HepG2 (cell line): ENCODE data around the gene OR8D1. TPM values are rescaled to one million over a fixed set of nuclear protein-coding genes. Genes with fewer than 3 reads are reported as not detected.

ENCODE experiments used
- KDM1A ChIP-seq: IDR thresholded peaks from 2 replicates; pipeline ENCODE4 v1.6.1; 2016; ENCODE audit warnings: missing compliant biosample characterization
- MAF1 ChIP-seq: sonication (generic); formaldehyde crosslinking; IDR thresholded peaks from 2 replicates; pipeline ENCODE4 v1.5.0; 2020; ENCODE audit warnings: missing genetic modification reagents, borderline replicate concordance
- RFXAP ChIP-seq: sonication (generic); formaldehyde crosslinking; IDR thresholded peaks from 2 replicates; pipeline ENCODE4 v1.4.0; 2020; ENCODE audit warnings: missing genetic modification reagents, borderline replicate concordance
- SALL2 ChIP-seq: sonication (generic); formaldehyde crosslinking; IDR thresholded peaks from 2 replicates; pipeline ENCODE4 v1.8.1; 2023; ENCODE audit warnings: mild to moderate bottlenecking, missing genetic modification reagents, inconsistent platforms
- ZNF607 ChIP-seq: sonication (generic); formaldehyde crosslinking; IDR thresholded peaks from 2 replicates; pipeline ENCODE4 v1.5.1; 2020; ENCODE audit warnings: missing genetic modification reagents, mild to moderate bottlenecking, borderline replicate concordance
- ZNF709 ChIP-seq: sonication (generic); formaldehyde crosslinking; IDR thresholded peaks from 2 replicates; pipeline ENCODE4 v1.5.0; 2020; ENCODE audit warnings: mild to moderate bottlenecking, missing genetic modification reagents
- ZNF841 ChIP-seq: sonication (generic); formaldehyde crosslinking; IDR thresholded peaks from 2 replicates; pipeline ENCODE4 v1.8.1; 2023; ENCODE audit warnings: missing genetic modification reagents, borderline replicate concordance
- polyA plus RNA-seq, 8 experiments: library from polyadenylated mRNA; depleted of rRNA in 3 of 8; stranded (reverse) in 7 of 8; unstranded in 1 of 8; fragments of >200 nt; fragmentation: Illumina TruSeq in 4 of 8; extraction: Trizol in 4 of 8; gene quantifications; 2 replicates each; pipeline versions ENCODE4 v1.2.1 to v1.2.3, GENCODE V29; 2011 to 2016; ENCODE audit warnings: low read depth in 4 of 8, missing spikeins in 1 of 8, mixed read lengths in 1 of 8; ENCODE audit not compliant: insufficient read depth in 1 of 8
- total RNA-seq, 5 experiments: library from RNA; depleted of rRNA; stranded (reverse); fragments of >200 nt; fragmentation: Illumina TruSeq; extraction: Trizol; gene quantifications; 2 replicates each; pipeline ENCODE4 v1.2.3, GENCODE V29; 2016; ENCODE audit warnings: low read depth in 1 of 5
- TF ChIP-seq, protein P1 (sequence below), 2 experiments: sonication (generic) in 1 of 2; formaldehyde crosslinking in 1 of 2; IDR thresholded peaks; 2 replicates each; pipeline versions ENCODE4 v1.6.1 to v1.9.0; 2014 to 2022; ENCODE audit warnings: antibody characterized with exemption in 1 of 2, borderline replicate concordance in 1 of 2, inconsistent platforms in 1 of 2, low read depth in 1 of 2, missing genetic modification reagents in 1 of 2
- TF ChIP-seq, protein P2 (sequence below), 2 experiments: sonication (generic) in 1 of 2; formaldehyde crosslinking in 1 of 2; IDR thresholded peaks; 2 replicates each; pipeline versions ENCODE4 v1.4.0 to v1.6.1; 2018 to 2020; ENCODE audit warnings: missing genetic modification reagents in 2 of 2, borderline replicate concordance in 1 of 2, low read depth in 1 of 2, mild to moderate bottlenecking in 1 of 2, missing biosample characterization in 1 of 2
- TF ChIP-seq, protein P3 (sequence below): sonication (generic); formaldehyde crosslinking; IDR thresholded peaks from 2 replicates; pipeline ENCODE4 v1.8.0; 2022; ENCODE audit warnings: missing genetic modification reagents, mild to moderate bottlenecking, borderline replicate concordance
- TF ChIP-seq, protein P4 (sequence below): IDR thresholded peaks from 2 replicates; pipeline ENCODE4 v1.6.1; 2016; ENCODE audit warnings: low read depth, control low read depth
- TF ChIP-seq, protein P5 (sequence below): sonication (generic); formaldehyde crosslinking; IDR thresholded peaks from 2 replicates; pipeline ENCODE4 v1.4.0; 2020; ENCODE audit warnings: missing genetic modification reagents, mild to moderate bottlenecking, borderline replicate concordance

OR8D1 gene
- total and polyA plus RNA-seq, 2 of the 13 experiments (the other 11 are each of a cell fraction or from before 2014, with no cell fraction given), result not detected

DNA sequence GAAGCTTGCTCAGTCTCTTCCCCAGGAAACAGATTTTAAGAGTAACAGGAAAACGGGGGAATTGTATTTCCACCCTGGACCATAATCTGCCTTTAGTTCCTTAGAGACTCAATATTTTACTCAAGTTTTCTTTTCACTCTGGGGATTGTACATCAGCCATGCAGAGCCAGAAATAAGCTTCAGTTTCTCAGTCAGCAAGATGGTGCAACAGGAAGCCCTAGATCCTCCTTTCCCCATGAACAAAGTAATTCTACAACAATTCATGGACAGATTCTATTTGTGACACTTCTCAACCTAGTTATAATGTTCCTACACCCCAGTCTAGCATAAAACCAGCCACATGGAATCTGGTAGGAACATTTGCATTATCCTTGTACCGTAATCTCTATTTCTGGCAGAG, 45.8 kb upstream of the OR8D1 start (continued):
- TF ChIP-seq, protein P1, sequence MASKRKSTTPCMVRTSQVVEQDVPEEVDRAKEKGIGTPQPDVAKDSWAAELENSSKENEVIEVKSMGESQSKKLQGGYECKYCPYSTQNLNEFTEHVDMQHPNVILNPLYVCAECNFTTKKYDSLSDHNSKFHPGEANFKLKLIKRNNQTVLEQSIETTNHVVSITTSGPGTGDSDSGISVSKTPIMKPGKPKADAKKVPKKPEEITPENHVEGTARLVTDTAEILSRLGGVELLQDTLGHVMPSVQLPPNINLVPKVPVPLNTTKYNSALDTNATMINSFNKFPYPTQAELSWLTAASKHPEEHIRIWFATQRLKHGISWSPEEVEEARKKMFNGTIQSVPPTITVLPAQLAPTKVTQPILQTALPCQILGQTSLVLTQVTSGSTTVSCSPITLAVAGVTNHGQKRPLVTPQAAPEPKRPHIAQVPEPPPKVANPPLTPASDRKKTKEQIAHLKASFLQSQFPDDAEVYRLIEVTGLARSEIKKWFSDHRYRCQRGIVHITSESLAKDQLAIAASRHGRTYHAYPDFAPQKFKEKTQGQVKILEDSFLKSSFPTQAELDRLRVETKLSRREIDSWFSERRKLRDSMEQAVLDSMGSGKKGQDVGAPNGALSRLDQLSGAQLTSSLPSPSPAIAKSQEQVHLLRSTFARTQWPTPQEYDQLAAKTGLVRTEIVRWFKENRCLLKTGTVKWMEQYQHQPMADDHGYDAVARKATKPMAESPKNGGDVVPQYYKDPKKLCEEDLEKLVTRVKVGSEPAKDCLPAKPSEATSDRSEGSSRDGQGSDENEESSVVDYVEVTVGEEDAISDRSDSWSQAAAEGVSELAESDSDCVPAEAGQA (IDR thresholded peaks at IDR 0.05; ENCODE audit: low read depth), result no peak
- TF ChIP-seq, protein P1 (CRISPR knock-in tag; IDR thresholded peaks at IDR 0.05; ENCODE audit: borderline replicate concordance), result no peak
- TF ChIP-seq, protein P2, sequence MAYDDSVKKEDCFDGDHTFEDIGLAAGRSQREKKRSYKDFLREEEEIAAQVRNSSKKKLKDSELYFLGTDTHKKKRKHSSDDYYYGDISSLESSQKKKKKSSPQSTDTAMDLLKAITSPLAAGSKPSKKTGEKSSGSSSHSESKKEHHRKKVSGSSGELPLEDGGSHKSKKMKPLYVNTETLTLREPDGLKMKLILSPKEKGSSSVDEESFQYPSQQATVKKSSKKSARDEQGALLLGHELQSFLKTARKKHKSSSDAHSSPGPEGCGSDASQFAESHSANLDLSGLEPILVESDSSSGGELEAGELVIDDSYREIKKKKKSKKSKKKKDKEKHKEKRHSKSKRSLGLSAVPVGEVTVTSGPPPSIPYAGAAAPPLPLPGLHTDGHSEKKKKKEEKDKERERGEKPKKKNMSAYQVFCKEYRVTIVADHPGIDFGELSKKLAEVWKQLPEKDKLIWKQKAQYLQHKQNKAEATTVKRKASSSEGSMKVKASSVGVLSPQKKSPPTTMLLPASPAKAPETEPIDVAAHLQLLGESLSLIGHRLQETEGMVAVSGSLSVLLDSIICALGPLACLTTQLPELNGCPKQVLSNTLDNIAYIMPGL (CRISPR knock-in tag; IDR thresholded peaks at IDR 0.05; ENCODE audit: borderline replicate concordance in 1 of 2, low read depth in 1 of 2), result no peak
- TF ChIP-seq MAF1 (CRISPR knock-in tag) (no peak), KDM1A (CRISPR knock-in tag) (no peak), ZNF607 (CRISPR knock-in tag) (no peak), RFXAP (CRISPR knock-in tag) (no peak), SALL2 (no peak), ZNF841 (CRISPR knock-in tag) (no peak), ZNF709 (no peak)
- TF ChIP-seq, protein P3, sequence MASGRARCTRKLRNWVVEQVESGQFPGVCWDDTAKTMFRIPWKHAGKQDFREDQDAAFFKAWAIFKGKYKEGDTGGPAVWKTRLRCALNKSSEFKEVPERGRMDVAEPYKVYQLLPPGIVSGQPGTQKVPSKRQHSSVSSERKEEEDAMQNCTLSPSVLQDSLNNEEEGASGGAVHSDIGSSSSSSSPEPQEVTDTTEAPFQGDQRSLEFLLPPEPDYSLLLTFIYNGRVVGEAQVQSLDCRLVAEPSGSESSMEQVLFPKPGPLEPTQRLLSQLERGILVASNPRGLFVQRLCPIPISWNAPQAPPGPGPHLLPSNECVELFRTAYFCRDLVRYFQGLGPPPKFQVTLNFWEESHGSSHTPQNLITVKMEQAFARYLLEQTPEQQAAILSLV, result no peak
- TF ChIP-seq, protein P4, sequence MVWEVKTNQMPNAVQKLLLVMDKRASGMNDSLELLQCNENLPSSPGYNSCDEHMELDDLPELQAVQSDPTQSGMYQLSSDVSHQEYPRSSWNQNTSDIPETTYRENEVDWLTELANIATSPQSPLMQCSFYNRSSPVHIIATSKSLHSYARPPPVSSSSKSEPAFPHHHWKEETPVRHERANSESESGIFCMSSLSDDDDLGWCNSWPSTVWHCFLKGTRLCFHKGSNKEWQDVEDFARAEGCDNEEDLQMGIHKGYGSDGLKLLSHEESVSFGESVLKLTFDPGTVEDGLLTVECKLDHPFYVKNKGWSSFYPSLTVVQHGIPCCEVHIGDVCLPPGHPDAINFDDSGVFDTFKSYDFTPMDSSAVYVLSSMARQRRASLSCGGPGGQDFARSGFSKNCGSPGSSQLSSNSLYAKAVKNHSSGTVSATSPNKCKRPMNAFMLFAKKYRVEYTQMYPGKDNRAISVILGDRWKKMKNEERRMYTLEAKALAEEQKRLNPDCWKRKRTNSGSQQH (CRISPR knock-in tag), result no peak
- TF ChIP-seq, protein P5, sequence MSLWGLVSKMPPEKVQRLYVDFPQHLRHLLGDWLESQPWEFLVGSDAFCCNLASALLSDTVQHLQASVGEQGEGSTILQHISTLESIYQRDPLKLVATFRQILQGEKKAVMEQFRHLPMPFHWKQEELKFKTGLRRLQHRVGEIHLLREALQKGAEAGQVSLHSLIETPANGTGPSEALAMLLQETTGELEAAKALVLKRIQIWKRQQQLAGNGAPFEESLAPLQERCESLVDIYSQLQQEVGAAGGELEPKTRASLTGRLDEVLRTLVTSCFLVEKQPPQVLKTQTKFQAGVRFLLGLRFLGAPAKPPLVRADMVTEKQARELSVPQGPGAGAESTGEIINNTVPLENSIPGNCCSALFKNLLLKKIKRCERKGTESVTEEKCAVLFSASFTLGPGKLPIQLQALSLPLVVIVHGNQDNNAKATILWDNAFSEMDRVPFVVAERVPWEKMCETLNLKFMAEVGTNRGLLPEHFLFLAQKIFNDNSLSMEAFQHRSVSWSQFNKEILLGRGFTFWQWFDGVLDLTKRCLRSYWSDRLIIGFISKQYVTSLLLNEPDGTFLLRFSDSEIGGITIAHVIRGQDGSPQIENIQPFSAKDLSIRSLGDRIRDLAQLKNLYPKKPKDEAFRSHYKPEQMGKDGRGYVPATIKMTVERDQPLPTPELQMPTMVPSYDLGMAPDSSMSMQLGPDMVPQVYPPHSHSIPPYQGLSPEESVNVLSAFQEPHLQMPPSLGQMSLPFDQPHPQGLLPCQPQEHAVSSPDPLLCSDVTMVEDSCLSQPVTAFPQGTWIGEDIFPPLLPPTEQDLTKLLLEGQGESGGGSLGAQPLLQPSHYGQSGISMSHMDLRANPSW (CRISPR knock-in tag), result no peak
